GM18907 (cell line): ENCODE results near the gene HCK.
"Not testable (repeated sequence)": the region's sequence is repeated elsewhere in the genome, so short reads cannot be mapped to it uniquely, and the experiment has no call there.

Source experiments
- ATAC-seq: cut with Tn5 transposase; IDR thresholded peaks from one replicate; pipeline ENCODE4 v1.9.1; 2021; ENCODE audit warnings: mild to moderate bottlenecking, moderate library complexity; ENCODE audit not compliant: unreplicated experiment

Gene HCK

DNA sequence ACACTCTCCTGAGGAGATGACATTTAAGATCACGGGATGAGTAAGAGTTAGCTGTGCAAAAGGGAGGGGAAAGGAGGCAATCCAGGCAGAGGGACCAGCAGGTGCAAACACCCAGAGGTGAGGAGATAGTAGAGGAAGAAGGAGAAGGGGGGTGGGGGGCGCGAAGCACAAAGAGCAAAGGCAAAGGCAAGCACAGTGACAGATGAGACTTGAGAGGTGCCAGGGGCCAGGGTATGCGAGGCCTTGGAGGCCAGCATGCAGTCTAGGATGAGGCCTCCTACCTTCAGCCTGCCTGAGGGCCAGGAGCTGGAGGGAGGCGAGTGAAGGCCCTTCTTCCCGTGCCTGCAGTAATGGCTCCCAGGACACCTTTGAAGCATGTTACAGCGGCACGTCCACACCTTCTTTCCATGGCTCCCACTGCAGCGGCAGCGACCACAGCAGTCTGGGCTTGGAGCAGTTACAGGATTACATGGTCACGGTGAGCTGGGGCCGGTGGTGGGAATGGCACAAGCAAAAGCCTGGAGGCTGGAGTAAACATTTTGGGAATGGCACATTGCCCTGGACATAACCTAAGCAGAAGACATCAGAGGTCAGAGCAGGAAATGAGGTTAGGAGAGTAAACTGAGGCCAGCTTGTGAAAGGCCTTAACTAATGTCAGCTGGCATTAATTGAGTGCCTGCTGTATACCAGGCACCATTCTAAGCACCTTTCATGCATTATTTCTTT lies 23.2 kb upstream of the HCK start:
- ATAC-seq, result no peak

DNA sequence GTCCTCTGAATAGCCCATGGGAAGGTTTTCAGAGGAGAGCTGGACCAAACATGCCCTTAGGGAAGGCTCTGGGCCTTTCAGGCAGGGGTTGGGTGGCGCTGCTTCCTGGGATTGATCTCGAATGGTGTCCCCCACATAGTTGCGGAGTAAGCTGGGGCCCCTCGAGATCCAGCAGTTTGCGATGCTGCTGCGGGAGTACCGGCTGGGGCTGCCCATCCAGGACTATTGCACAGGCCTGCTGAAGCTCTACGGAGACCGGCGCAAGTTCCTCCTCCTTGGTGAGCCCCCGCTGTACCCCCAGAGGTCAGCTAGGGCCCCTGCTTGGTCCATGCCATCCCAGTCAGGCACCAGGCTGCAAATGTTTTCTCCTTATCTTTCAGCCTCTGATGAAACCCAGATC lies 22.5 kb upstream of the HCK start:
- ATAC-seq, result no peak

DNA sequence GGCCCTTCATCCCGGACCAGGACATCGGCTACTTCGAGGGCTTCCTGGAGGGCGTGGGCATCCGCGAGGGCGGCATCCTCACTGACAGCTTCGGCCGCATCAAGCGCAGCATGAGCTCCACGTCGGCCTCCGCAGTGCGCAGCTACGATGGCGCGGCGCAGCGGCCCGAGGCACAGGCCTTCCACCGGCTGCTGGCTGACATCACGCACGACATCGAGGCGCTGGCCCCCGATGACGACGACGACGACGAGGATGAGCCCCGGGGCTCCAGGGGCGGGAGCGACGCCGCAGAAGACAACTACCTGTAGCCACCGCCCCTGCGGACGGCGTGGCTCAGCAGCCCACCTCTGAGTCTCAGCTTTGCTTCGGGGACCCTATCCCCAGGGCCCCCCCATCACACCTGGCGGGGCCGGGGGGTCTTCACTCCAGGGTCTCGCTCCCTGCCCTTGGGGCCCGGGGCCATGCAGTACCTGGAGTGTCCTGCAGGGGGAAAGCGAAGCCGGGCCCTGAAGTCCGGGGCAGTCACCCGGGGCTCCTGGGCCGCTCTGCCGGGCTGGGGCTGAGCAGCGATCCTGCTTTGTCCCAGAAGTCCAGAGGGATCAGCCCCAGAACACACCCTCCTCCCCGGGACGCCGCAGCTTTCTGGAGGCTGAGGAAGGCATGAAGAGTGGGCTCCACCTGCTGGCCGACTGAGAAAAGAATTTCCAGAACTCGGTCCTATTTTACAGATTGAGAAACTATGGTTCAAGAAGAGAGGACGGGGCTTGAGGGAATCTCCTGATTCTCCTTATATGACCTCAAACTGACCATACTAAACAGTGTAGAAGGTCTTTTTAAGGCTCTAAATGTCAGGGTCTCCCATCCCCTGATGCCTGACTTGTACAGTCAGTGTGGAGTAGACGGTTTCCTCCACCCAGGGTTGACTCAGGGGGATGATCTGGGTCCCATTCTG lies 20.8 kb upstream of the HCK start:
- peak; percentile 46 for ATAC-seq

DNA sequence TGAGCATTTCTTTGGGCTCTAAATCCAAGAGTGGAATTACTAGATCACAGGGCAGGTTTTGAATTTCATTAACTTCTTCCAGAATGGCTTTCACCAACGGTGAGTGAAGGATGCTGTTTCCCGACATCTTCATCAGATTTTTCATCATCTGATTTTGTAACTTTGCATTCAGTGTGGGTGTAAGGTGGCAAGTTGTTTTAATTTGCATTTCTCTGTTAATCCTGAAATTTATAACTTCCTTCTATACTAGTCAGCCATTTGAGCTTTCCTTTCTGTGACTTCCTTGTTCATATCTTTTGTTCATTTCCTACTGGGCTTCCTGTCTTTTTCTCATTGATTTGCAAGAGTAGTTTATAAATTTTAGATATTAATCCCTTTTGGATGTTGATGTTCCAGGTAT lies 18.7 kb upstream of the HCK start:
- no peak for ATAC-seq

DNA sequence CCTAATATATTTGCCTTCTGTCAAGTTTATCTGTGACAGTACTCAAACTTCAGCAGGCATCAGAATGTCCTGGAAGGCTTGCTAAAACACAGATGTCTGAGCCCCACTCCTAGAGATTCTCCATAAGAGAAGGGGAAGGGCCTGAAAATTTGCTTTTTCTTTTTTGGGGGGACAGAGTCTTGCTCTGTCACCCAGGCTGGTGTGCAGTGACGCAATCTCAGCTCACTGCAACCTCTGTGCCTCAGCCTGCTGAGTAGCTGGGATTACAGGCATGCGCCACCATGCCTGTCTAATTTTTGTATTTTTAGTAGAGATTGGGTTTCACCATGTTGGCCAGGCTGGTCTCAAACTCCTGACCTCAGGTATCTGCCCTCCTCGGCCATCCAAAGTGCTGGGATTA lies 18.3 kb upstream of the HCK start:
- not testable (repeated sequence) for ATAC-seq

DNA sequence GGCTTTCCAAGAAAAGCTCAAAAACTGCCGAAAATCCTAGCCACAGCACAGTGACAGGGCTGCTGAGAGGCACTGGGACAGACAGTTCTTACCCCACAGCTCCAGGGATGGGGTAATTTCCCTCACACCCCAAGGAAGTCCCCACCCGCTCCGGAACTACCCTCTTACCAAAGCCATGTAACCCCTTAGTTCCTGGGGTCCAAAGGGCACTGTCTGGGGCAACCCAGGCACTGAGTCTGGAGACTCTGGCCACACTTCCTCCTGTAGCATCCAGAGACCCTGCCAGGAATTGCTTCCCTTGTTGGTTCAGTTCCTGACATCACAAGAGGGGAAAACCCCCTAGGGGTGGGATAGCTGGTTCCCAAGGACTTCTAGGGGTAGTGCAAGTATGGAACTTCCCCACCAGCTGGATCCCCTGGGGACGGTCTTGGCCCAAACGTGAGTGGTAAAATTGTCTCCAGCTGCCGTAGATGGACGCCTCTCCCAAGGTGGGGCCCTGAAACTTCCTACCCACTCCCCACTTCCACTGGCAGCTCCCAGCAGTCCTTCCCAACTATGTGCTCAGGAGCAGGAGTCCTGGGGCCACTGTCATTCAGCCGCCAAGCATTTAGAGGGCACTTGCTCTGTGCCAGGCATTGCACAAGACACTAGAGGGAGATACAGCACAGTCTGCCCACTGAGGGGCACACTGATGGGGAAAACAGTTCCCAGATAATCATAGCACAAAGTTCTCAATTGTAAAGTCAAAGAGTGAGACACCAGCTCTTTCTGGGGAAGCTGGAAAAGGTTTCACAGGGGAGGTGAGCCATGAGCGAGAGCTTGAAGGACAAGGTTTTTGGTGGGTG lies 17.2 kb upstream of the HCK start:
- ATAC-seq, result no peak

DNA sequence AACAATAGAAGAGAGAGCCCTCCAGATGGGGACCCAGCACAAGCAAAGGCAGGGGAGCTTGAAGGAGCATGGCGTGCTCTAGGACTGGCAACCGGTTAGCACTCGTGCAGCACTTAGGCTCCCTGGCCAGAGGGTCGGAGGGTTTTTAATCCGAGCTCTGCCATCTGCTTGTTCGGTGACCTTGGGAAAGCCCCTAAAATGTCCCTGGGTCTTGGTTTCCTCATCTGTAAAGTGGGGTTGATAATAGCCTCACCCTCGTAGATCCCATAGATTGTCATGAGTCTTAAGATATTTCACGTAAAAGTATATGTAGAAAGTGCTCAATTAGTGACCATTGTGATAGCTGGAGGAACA lies 16.6 kb upstream of the HCK start:
- ATAC-seq, result no peak

DNA sequence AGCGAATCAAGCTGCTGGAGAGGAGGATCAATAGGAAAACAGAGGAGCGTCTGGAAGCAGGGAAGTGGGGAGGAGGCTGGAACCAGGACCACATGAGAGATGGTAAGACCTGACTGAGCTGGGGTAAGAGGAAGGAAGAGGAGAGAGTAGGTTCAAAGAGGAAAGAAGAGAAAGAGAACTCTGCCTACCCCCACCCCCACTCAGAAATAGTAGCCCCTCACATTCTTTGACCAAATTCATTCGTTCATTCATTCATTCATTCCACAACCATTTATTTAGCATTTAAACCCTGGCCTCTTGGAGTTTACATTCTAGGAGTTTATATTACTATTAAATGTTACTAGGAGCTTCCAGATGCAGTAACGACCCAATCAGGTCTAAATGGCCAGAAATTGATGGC lies 15.8 kb upstream of the HCK start:
- no peak for ATAC-seq

DNA sequence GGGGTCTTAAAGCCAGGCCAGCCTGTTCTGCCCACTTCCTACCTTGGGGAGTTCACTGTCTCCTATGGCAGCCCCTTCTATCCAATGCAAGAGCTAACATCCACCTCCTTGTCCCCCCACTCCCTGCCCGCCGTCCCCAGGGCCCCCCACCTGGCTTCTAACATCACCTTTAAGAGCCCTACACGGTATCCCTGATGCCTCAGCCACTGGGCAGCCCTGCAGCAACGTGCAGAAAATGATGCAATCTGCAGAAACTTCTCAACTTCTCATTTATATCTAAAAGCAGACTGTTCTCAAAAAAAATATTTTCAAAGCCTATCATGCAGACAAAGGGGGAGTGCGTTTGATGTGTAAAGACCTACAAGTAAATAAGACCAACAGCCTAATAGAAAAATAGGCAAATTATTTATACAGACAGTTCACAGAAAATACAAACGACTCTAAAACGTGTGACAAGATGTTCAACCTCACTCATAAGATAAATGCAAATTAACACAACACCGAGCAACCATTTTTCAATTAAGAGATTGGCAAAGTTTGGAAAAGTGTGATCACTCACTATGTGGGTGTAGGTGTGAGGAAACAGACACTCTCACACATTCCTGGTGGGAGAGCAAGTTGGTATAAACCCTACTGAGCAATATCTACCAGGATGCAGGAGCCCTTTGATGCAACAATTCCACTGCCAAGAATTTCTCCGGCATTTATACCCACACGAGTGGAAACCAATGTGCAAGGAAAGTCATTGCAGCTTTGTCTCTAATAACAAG lies 15.1 kb upstream of the HCK start:
- ATAC-seq, result no peak

DNA sequence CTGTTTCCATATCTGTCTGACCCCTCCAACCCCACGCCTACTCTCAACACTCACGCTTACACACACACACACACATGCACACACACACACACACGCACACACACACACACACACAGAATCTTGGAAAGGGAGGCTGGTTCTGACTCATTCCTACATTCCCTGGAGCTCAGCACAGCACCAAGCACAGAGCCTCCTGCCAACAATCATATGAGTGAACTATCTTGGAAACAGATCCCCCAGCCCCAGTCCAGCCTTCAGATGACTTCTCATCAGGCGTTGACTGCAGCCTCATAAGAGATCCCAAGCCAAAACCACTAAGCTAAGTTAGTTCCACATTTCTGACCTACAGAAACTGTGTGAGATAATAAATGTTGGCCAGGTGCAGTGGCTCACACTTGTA lies 14.1 kb upstream of the HCK start:
- no peak for ATAC-seq

DNA sequence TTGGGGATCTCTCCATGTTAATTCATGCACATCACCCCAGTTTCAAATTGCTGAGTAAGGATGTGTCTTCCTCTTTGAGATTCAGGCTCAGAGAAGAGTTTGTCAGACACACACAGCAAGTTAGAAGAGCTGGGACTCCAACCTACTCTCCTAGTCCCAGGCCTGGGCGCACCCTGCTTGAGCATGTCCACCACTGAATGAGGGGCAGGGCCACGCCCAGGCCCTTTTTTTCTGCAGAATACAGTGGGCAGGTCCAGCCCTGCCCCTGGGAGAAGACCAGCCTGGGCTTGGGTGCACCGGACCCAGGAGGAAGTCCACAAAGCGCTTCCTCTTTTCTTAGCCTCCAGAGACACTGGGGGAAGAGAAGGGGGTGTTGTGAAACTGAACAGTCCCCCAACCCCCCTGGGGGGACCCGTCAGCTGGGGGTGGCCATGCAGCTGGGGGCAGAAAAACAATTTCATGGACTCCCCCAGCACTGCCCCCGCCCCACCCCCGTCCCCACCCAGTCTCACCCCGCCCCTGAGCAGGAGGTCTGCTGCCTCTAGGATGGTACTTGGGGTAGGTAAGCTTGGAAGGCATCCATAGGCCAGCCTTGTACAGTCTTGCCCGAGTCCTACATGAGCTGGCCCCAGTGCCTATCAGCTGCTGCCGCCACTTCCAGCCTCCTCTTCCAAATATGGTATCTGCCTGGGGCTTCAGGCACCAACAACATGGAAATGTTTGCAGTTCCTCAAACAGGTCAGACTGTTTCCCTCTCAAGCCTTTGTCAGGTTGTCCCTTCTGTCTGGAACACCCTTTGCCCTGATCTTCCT lies 11.7 kb upstream of the HCK start:
- ATAC-seq, result peak; percentile 53

DNA sequence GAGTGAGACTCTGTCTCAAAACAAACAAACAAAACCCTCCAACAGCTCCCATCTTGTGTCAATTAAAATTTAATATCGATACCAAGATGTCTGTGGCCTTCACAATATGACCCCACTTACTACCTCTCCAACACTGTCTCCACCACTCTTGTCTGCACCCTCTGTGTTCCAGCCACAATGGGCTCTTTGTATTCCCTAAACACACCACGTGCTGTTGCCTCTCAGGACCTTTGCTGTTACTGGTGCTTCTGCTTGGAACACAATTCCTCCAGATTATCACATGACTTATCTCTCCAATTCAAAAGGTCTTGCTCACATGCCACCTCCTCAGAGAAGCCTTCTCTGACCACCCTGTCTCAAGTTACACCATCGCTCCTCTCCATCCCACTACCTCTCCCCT lies 6.0 kb upstream of the HCK start:
- ATAC-seq, result no peak

DNA sequence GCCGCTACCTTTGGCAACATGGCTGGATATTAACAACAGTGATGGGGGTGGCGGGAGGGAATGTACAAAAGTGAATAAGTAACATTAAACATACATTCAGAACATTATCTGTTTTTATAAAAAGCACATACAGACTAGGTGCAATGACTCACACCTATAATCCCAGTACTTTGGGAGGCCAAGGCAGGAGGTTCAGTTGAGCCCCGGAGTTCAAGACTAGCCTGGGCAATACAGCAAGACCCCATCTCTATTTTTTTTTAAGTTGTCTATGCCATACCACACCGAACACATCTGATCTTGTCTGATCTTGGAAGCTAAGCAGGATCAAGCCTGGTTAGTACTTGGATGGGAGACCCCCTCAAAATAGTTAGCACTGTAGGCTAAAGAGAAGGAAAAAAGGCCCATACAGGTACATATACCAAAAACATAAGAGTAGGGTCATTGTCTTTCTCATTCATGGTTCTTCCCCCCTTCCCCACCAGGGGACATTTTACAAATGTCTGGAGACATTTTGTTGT lies 1.7 kb upstream of the HCK start:
- no peak for ATAC-seq

DNA sequence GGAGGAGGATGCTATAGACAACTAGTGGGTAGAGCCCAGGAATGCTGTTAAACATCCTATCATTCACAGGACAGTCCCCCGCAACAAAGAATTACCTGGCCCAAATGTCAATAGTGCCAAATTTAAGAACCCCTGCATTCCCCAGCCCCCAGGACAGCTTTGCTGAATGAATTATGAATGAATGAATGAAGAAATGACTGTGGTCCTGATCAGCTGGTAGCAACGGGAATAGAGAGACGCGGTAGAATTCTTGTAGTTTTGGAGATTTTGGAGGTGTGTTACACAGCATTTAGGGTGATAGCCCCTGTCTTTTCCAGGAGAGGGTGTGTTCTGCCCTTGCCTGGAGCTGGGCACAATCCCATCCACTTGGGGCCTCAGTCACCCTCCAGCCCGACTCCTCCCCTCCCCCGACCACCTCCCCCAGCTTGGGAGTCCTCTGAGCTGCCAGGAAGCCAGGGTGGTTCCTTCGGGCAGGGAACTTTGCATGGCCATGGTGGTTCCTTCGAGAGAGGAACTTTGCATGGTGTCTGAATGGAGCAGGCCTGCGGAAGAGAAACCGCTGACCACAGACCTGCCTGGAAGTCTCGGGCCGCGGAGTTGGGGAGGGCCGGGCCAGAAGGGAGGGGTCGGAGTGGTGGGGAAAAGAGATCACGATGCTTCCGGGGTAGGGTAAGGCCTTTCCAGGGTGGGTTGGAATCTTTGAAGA lies 1.0 kb upstream of the HCK start:
- ATAC-seq, result no peak

DNA sequence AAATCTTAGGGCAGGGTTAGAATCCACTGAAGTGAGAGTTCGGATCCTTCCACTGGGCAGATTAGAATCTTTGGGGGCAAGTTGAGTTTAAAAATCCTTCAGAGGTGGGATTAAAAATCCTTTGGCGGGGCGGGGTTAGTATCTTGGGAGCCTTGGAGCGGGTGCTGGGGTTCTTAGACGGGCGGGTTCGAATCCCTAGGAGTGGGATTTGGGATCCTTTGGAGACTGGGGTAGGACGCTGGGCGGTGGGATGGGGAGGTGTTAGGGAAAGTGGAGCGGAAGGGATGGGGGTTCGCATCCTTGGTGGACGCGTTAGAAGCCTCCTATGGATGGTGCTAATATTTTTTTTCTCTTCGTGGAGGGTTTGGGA lies 337 bp upstream of the HCK start:
- no peak for ATAC-seq

DNA sequence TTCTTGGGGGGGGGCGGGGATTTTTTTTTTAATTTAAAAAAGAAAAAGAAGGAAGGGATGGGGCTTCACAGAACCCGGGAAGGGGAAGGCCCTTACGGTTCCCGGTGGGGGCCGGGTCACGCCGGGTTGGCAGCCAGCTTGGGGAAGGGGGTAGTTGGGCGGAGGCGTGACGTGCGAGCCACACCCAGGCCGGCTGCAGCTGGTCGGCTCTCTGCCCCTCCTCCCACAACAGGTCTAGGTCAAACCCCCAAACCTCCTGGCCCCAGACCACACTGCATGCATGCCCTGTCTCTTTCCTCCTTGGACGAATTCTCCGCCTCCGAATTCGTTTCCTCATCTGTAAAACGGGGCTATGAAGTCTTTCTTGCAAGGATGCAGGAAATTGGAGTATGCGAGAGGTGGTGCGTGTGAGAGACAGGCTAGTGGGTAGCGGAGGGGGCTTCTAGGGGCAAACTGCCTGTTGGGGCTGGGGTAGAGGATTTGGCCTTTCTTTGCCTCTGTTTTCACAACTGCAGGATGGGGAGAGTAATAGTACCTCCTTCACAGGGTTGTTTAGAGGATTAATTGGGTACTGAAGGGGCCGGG lies 828 bp downstream of the HCK start:
- ATAC-seq, result no peak

DNA sequence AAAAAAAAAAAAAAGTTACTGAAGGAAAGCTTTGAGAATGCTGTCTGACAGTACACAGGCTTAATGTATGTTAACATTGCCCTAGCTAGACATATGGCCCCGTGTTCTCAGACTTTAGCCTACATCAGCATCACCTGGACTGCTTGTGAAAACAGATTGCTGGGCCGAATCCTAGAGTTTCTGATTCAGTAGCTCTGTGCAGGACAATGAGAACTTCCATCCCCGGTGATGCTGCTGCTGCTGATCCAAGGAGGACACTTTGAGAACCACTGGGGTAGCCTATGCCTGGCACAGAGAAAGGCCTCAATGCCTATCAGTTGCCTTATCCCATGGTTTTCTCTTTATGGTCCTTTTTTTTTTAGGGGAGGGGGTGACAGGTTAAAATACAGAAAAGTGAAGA lies 1.6 kb downstream of the HCK start:
- ATAC-seq, result no peak

DNA sequence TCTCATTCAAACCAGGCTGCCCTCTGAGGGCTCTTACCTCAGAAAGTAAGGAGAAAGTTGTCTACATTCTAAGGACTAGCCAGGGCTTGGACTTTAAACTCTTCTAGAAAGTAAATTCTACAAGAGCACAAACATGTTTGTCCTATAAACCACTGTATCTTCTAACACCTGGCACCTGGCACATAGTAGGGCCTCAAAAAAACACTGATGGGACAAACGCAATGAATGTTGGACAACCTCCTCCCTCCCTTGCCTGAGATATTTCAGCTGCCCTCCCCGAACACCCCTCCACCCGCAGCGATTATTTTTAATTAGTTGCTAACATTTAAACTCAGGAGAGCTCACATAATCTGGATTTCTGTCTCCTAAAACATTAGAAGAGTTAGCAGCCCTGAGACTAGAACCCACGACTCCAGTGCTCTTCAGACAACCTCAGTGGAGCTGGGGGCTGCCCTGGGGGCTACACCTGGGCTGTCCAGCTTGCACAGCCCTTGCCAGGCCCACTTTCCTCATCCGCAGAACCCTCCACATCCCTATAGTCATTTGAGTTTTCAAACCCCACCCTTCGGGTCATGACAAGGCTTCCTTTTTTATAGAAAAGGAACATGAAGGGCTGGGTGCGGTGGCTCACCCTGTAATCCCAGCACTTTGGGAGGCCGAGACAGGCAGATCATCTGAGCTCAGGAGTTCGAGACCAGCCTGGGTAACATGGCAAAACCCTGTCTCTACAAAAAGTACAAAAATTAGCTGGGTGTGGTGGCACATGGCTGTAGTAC lies 4.9 kb downstream of the HCK start:
- ATAC-seq, result no peak
